ENCODE measurements around the gene USP10.

Gene USP10

DNA sequence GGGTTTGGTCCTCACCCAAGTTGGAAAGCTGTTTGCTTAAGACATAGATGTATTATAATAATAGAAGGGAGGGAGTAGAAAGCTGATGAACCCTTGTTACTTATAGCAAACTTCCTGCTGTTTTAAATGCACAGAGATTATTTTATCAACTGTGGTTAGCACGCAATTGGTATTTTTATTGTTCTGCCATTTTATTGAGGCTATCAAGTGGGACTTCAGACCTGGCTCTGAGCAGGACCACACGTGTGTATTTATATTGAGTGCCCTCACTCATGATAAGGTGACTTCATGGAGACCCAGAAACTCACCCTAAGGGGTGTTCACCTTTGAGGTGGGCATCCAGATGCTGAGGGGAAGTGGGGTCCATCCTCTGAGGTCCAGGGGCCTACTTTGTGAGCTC, 34.4 kb upstream of the USP10 start:
- H3K27ac ChIP-seq = no peak overlapping the region
- TF ChIP-seq, protein P1, sequence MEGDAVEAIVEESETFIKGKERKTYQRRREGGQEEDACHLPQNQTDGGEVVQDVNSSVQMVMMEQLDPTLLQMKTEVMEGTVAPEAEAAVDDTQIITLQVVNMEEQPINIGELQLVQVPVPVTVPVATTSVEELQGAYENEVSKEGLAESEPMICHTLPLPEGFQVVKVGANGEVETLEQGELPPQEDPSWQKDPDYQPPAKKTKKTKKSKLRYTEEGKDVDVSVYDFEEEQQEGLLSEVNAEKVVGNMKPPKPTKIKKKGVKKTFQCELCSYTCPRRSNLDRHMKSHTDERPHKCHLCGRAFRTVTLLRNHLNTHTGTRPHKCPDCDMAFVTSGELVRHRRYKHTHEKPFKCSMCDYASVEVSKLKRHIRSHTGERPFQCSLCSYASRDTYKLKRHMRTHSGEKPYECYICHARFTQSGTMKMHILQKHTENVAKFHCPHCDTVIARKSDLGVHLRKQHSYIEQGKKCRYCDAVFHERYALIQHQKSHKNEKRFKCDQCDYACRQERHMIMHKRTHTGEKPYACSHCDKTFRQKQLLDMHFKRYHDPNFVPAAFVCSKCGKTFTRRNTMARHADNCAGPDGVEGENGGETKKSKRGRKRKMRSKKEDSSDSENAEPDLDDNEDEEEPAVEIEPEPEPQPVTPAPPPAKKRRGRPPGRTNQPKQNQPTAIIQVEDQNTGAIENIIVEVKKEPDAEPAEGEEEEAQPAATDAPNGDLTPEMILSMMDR (conservative IDR thresholded peaks at IDR 0.05) = no peak
- TF ChIP-seq ZFX (IDR thresholded peaks at IDR 0.05) = no peak

GRCh38 chr16:84665843-84666242, 34.0 kb upstream of the USP10 start:
- H3K27ac ChIP-seq = no peak overlapping the region
- TF ChIP-seq, protein P1 (conservative IDR thresholded peaks at IDR 0.05) = no peak
- no peak for TF ChIP-seq ZFX (IDR thresholded peaks at IDR 0.05)

DNA sequence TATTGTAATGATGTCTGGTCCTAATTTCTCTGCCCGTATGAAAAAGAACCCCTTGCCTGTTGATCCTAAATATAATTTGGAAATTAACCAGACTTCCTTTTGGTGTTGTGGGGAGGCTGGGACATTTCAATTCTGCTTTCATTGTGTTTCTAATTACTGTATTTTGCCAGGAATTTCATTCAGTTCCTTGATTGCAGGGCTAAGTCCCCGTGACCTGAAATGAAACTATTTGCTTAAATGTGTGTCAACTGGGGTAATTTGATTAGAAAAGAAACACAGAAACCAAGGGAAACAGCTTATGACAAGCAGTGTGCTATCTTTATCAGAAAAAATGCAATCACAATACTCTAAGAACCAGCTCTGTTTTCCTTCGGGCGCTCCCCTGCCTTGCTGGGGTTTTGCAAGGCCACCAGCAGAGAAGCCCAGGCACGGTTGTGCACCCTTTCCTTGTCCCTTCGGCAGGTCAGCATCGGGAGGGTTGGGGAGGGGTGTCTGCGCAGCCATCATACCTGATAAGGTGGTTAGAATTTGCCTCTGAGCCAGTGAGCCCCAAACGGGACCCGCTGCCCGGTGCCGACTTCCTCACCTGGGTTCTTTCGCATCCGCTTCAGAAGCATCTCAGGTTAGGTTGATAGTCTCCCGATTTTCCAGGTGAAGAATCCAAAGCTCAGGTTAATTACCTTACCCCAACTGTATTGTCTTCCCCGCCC, 32.0 kb upstream of the USP10 start:
- no peak overlapping the region for H3K27ac ChIP-seq
- TF ChIP-seq, protein P1 (conservative IDR thresholded peaks at IDR 0.05) = no peak
- TF ChIP-seq ZFX (IDR thresholded peaks at IDR 0.05) = no peak

- no peak overlapping the region for H3K27ac ChIP-seq
- TF ChIP-seq ZFX (IDR thresholded peaks at IDR 0.05) = no peak
- TF ChIP-seq, protein P1 (conservative IDR thresholded peaks at IDR 0.05) = no peak
Observed at GRCh38 chr16:84670063-84670462, 29.7 kb upstream of the USP10 start.

DNA sequence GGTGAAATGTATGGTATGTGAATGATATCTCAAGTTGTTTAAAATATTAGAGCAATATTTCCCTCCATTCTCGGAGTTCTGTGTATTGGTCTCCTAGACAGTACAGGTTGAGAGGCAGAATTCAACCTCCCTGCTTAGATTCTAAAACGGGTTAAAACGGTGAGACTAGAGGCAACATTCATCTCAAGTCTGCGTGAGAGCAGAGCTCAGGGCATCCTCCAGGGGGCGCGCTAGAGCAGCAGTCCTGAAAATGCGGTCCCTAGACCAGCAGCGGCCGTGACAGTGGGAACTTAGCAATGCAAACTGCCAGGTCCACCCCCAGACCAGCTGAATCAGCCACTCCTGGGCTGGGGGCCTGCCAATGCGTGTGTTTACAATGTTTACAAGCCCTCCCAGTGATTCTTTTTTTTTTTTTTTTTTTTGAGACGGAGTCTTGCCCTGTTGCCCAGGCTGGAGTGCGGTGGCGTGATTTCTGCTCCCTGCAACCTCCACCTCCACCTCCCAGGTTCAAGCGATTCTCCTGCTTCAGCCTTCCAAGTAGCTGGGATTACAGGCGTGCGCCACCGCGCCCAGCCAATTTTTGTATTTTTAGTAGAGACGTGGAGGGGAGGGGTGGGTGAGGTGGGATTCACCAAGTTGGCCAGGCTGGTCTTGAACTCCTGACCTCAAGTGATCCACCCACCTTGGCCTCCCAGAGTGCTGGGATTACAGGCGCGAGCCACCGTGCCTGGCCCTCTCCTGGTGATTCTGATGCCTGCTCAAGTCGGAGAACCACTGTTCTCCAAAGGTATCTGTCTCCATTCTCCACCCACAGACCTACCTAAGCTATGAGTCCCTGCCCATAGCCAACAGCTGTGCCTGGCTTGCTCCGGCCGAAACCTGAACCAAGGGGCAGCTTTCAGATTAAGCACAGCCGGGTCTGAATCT, 27.3 kb upstream of the USP10 start:
- peak overlapping the region; percentile 15; the same call in 1 of the 2 replicates for H3K27ac ChIP-seq
- TF ChIP-seq, protein P1 (conservative IDR thresholded peaks at IDR 0.05) = peak; percentile 92
- TF ChIP-seq ZFX (IDR thresholded peaks at IDR 0.05) = no peak

DNA sequence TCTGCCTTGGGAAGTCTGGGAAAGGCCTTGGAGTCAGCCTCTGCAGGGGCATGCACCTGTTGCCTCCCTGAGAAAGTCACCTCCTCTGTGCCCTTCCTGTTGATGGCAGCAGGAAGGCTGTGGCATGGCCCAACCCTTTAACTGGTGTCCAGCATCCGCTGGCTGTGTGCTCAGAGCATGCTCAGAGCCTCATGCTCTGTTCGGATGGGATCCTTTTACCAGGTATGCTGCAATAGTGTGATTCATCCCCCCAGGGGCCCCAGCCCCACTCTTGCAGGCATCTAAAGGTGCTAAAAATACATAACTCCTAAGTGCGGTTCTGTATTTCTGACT, 26.6 kb upstream of the USP10 start:
- H3K27ac ChIP-seq = peak overlapping the region; percentile 15; the same call in 1 of the 2 replicates

More for the DNA sequence above, 26.6 kb upstream of the USP10 start:
- TF ChIP-seq, protein P1 (conservative IDR thresholded peaks at IDR 0.05) = no peak
- TF ChIP-seq ZFX (IDR thresholded peaks at IDR 0.05) = no peak

Measured in C4-2B (cell line).